Liver (tissue), 9 donors: ENCODE measurements around the gene PLA2G4E. TPM values are rescaled to one million over a fixed set of nuclear protein-coding genes. Genes with fewer than 3 reads are reported as not detected.

Experiments
- DNase-seq: peaks from one replicate; pipeline ENCODE4 v3.0.0-alpha.2; 2017; ENCODE audit warnings: low spot score
- H3K27ac ChIP-seq, 2 donors: one replicate each; pipeline ENCODE4 v1.7.0; 2013; ENCODE audit warnings: inconsistent platforms in 2 of 2, low read length in 2 of 2, control low read depth in 1 of 2, low read depth in 1 of 2, mild to moderate bottlenecking in 1 of 2
- H3K27me3 ChIP-seq, 4 donors: one replicate each; pipeline versions ENCODE4 v1.6.1 to v1.7.0; 2013; ENCODE audit warnings: low read length in 3 of 4, inconsistent platforms in 1 of 4, mild to moderate bottlenecking in 1 of 4, moderate library complexity in 1 of 4; ENCODE audit not compliant: control insufficient read depth in 4 of 4, insufficient read depth in 4 of 4
- H3K36me3 ChIP-seq, 4 donors: one replicate each; pipeline versions ENCODE4 v1.6.1 to v1.7.0; 2013; ENCODE audit warnings: low read length in 3 of 4, mild to moderate bottlenecking in 3 of 4, low read depth in 1 of 4, moderate library complexity in 1 of 4; ENCODE audit not compliant: control insufficient read depth in 4 of 4, insufficient read depth in 3 of 4
- H3K4me1 ChIP-seq, 4 donors: one replicate each; pipeline versions ENCODE4 v1.6.1 to v1.7.0; 2013; ENCODE audit warnings: low read length in 3 of 4, mild to moderate bottlenecking in 3 of 4, moderate library complexity in 1 of 4; ENCODE audit not compliant: control insufficient read depth in 4 of 4, insufficient read depth in 4 of 4
- H3K4me3 ChIP-seq, 3 donors: one replicate each; pipeline versions ENCODE4 v1.6.1 to v1.7.0; 2013; ENCODE audit warnings: low read length in 3 of 3, control low read depth in 1 of 3, low read depth in 1 of 3, mild to moderate bottlenecking in 1 of 3
- H3K9ac ChIP-seq, 2 donors: one replicate each; pipeline ENCODE4 v1.7.0; 2013; ENCODE audit warnings: low read length in 2 of 2, mild to moderate bottlenecking in 2 of 2, moderate library complexity in 2 of 2, control low read depth in 1 of 2, low read depth in 1 of 2
- H3K9me3 ChIP-seq, 4 donors: one replicate each; pipeline versions ENCODE4 v1.6.1 to v1.7.0; 2013; ENCODE audit warnings: low read length in 3 of 4; ENCODE audit not compliant: control insufficient read depth in 4 of 4
- ATF3 ChIP-seq: IDR thresholded peaks from 2 replicates; pipeline ENCODE4 v1.6.1; 2016; ENCODE audit warnings: antibody characterized with exemption
- CTCF ChIP-seq: fragments of 150-350 bp; IDR thresholded peaks from 2 replicates; pipeline ENCODE4 v1.5.1; 2017; ENCODE audit warnings: improper control_type of control experiment, low read depth, low read length; ENCODE audit not compliant: missing input control
- EGR1 ChIP-seq, 2 donors: IDR thresholded peaks; 2 replicates each; pipeline ENCODE4 v1.6.1; 2016 to 2018; ENCODE audit warnings: antibody characterized with exemption in 2 of 2, low read depth in 2 of 2
- FOXA1 ChIP-seq: IDR thresholded peaks from 2 replicates; pipeline ENCODE4 v1.6.1; 2016; ENCODE audit warnings: antibody characterized with exemption
- FOXA2 ChIP-seq: IDR thresholded peaks from 2 replicates; pipeline ENCODE4 v1.6.1; 2016; ENCODE audit warnings: antibody characterized with exemption
- GABPA ChIP-seq, 2 donors: IDR thresholded peaks in 1 of 2; conservative IDR thresholded peaks in 1 of 2; 2 replicates each; pipeline ENCODE4 v1.6.1; 2016; ENCODE audit warnings: antibody characterized with exemption in 2 of 2, mild to moderate bottlenecking in 1 of 2, moderate library complexity in 1 of 2
- HNF4A ChIP-seq, 2 donors: conservative IDR thresholded peaks; 2 replicates each; pipeline ENCODE4 v1.6.1; 2016; ENCODE audit warnings: antibody characterized with exemption in 2 of 2, mild to moderate bottlenecking in 2 of 2
- HNF4G ChIP-seq: IDR thresholded peaks from 2 replicates; pipeline ENCODE4 v1.6.1; 2016; ENCODE audit warnings: antibody characterized with exemption
- MAX ChIP-seq: IDR thresholded peaks from 2 replicates; pipeline ENCODE4 v1.6.1; 2016; ENCODE audit warnings: antibody characterized with exemption
- NR2F2 ChIP-seq: IDR thresholded peaks from 2 replicates; pipeline ENCODE4 v1.6.1; 2016; ENCODE audit warnings: antibody characterized with exemption
- RAD21 ChIP-seq, 2 donors: IDR thresholded peaks; 2 replicates each; pipeline ENCODE4 v1.6.1; 2016; ENCODE audit warnings: antibody characterized with exemption in 2 of 2, mild to moderate bottlenecking in 2 of 2
- REST ChIP-seq: IDR thresholded peaks from 2 replicates; pipeline ENCODE4 v1.6.1; 2016; ENCODE audit warnings: antibody characterized with exemption, mild to moderate bottlenecking
- RXRA ChIP-seq, 2 donors: IDR thresholded peaks; 2 replicates each; pipeline ENCODE4 v1.6.1; 2017 to 2018; ENCODE audit warnings: antibody characterized with exemption in 2 of 2, mild to moderate bottlenecking in 1 of 2
- SP1 ChIP-seq: IDR thresholded peaks from 2 replicates; pipeline ENCODE4 v1.6.1; 2018; ENCODE audit warnings: antibody characterized with exemption, mild to moderate bottlenecking
- TAF1 ChIP-seq: conservative IDR thresholded peaks from 2 replicates; pipeline ENCODE4 v1.6.1; 2016; ENCODE audit warnings: antibody characterized with exemption, mild to moderate bottlenecking
- YY1 ChIP-seq: IDR thresholded peaks from 2 replicates; pipeline ENCODE4 v1.6.1; 2016; ENCODE audit warnings: antibody characterized with exemption, mild to moderate bottlenecking
- ZBTB33 ChIP-seq: IDR thresholded peaks from 2 replicates; pipeline ENCODE4 v1.6.1; 2016; ENCODE audit warnings: antibody characterized with exemption
- WGBS: extraction: QIAGEN DNeasy Blood & Tissue Kit; methylation state at CpG from one replicate; pipeline ENCODE4 v1.1.7; 2013; 5-methylcytosine and 5-hydroxymethylcytosine counted together
- polyA plus RNA-seq, 2 donors: library from polyadenylated mRNA; stranded (reverse) in 1 of 2; unstranded in 1 of 2; fragments of 200-250 nt in 1 of 2; fragments of >200 nt in 1 of 2; fragmentation: Nextera tagmentation in 1 of 2; extraction: Ambion mirVana in 1 of 2; gene quantifications; one replicate each; pipeline versions ENCODE4 v1.2.1 to v1.2.3, GENCODE V29; 2013 to 2015
- total RNA-seq, 2 donors: library from RNA; depleted of rRNA; stranded (reverse); fragments of >200 nt; gene quantifications; one replicate each; pipeline ENCODE4 v1.2.3, GENCODE V29; 2014
- donor health status: healthy.
- donor health status: healthy.
- donor health status: healthy.
- donor health status: healthy.
- donor health status: healthy.

Gene PLA2G4E
- total RNA-seq: not detected
- polyA plus RNA-seq: not detected

- TF ChIP-seq MAX (no peak), HNF4A (conservative IDR thresholded peaks at IDR 0.05) (no peak), CTCF (no peak), REST (no peak), ATF3 (no peak), FOXA2 (no peak), GABPA (IDR thresholded peaks at IDR 0.05 in 1 of 2, conservative IDR thresholded peaks at IDR 0.05 in 1 of 2) (no peak), TAF1 (no peak), FOXA1 (no peak), YY1 (no peak), EGR1 (IDR thresholded peaks at IDR 0.05; ENCODE audit: low read depth in 2 of 2) (no peak), RXRA (IDR thresholded peaks at IDR 0.05) (no peak), SP1 (no peak), HNF4G (no peak)
- no peak within 1 kb of the TSS for H3K27ac ChIP-seq
- no peaks in the 10 kb centered on the region for H3K36me3 ChIP-seq
- no peak within 1 kb of the TSS for H3K9ac ChIP-seq
- WGBS: 93% methylated on average over 5 of the region's 5 CpGs
- no peak for DNase-seq
- H3K9me3 ChIP-seq: no peaks in the 10 kb centered on the region
- H3K27me3 ChIP-seq: no peaks in the 10 kb centered on the region
- no peak within 1 kb of the TSS for H3K4me3 ChIP-seq
- no peaks in the 10 kb centered on the region for H3K4me1 ChIP-seq
Measured at GRCh38 chr15:42020713-42021273, at the start of gene PLA2G4E. Gene PLA2G4E (minus strand): TSS chr15:42021042. CDS start chr15:42021030, 12 bp downstream.

GRCh38 chr15:42070279-42070975, 49.6 kb upstream of the PLA2G4E start:
- Histone ChIP-seq H3K27ac (no peak overlapping the region), H3K9me3 (no peaks in the 10 kb centered on the region), H3K9ac (no peak overlapping the region), H3K4me3 (no peak overlapping the region), H3K27me3 (no peaks in the 10 kb centered on the region), H3K4me1 (peaks cover 0 to 6% (median 3%) of the 10 kb centered on the region in 4 donors), H3K36me3 (no peaks in the 10 kb centered on the region)
- no peak for DNase-seq
- WGBS: 89% methylated on average over 16 of the region's 16 CpGs
- TF ChIP-seq HNF4G: no peak
- TF ChIP-seq SP1: no peak
- no peak for TF ChIP-seq NR2F2
- TF ChIP-seq RXRA (IDR thresholded peaks at IDR 0.05): no peak
- TF ChIP-seq EGR1 (IDR thresholded peaks at IDR 0.05; ENCODE audit: low read depth in 2 of 2): no peak
- TF ChIP-seq RAD21 (IDR thresholded peaks at IDR 0.05): no peak
- TF ChIP-seq ZBTB33: no peak
- no peak for TF ChIP-seq CTCF
- TF ChIP-seq REST: no peak
- no peak for TF ChIP-seq HNF4A (conservative IDR thresholded peaks at IDR 0.05)
